MCF 10A (cell line): ENCODE measurements around the gene PRTG. TPM values are rescaled to one million over a fixed set of nuclear protein-coding genes. Genes with fewer than 3 reads are reported as not detected.

Experiments used
- BruUV-seq: library from RNA; stranded (reverse); fragments of 400-500 nt; replicated peaks from 2 replicates; lab custom pipeline; 2021; lab: Mats Ljungman, UMichigan
- CTCF ChIA-PET: fragments of 300-600 bp; sonication (Branson Sonifier 250); formaldehyde crosslinking; extraction: SDS; loops from one replicate; lab custom pipeline; 2021; ENCODE audit warnings: antibody characterized with exemption, inconsistent platforms; lab: Yijun Ruan, JAX
- POLR2A ChIA-PET: fragments of 300-600, 350-650 bp; sonication (Branson Sonifier 250); formaldehyde crosslinking; extraction: SDS; loops from one replicate; lab custom pipeline; 2020; ENCODE audit warnings: antibody characterized with exemption, inconsistent platforms; lab: Yijun Ruan, JAX
- DNase-seq: peaks from one replicate; pipeline ENCODE4 v3.0.0-alpha.2; 2018; ENCODE audit not compliant: unreplicated experiment
- H3K27ac Mint-ChIP-seq: one replicate; pipeline ENCODE4 v1.8.0; 2022; ENCODE audit warnings: mild to moderate bottlenecking, low read depth, mixed read lengths; ENCODE audit not compliant: unreplicated experiment
- H3K27me3 Mint-ChIP-seq: one replicate; pipeline ENCODE4 v1.8.0; 2022; ENCODE audit warnings: mixed read lengths; ENCODE audit not compliant: insufficient read depth, unreplicated experiment
- H3K36me3 Mint-ChIP-seq: one replicate; pipeline ENCODE4 v1.8.0; 2022; ENCODE audit warnings: mild to moderate bottlenecking, moderate library complexity, mixed read lengths; ENCODE audit not compliant: insufficient read depth, unreplicated experiment
- H3K4me1 Mint-ChIP-seq: one replicate; pipeline ENCODE4 v1.8.0; 2022; ENCODE audit warnings: mixed read lengths; ENCODE audit not compliant: insufficient read depth, unreplicated experiment
- H3K4me3 Mint-ChIP-seq: one replicate; pipeline ENCODE4 v1.8.0; 2022; ENCODE audit warnings: mild to moderate bottlenecking, moderate library complexity, mixed read lengths; ENCODE audit not compliant: unreplicated experiment
- H3K9me3 Mint-ChIP-seq: one replicate; pipeline ENCODE4 v1.8.0; 2022; ENCODE audit warnings: mixed read lengths; ENCODE audit not compliant: unreplicated experiment
- intact Hi-C: fragments of 100-400 bp; cut with micrococcal nuclease; formaldehyde crosslinking; loops from 2 replicates; pipeline ENCODE4 v1.14.1; 2022
- total RNA-seq: library from RNA; stranded (reverse); gene quantifications from 2 replicates; pipeline ENCODE4 v1.2.3, GENCODE V29; 2022
- TF ChIP-seq, protein P1 (sequence below): fragments of 200-600 bp; IDR thresholded peaks from one replicate; pipeline ENCODE4 v1.8.0; 2022; ENCODE audit warnings: antibody characterized with exemption, mild to moderate bottlenecking; ENCODE audit not compliant: unreplicated experiment

PRTG gene
- total RNA-seq, 1 experiment from 2014 or later: 3.5 TPM

DNA sequence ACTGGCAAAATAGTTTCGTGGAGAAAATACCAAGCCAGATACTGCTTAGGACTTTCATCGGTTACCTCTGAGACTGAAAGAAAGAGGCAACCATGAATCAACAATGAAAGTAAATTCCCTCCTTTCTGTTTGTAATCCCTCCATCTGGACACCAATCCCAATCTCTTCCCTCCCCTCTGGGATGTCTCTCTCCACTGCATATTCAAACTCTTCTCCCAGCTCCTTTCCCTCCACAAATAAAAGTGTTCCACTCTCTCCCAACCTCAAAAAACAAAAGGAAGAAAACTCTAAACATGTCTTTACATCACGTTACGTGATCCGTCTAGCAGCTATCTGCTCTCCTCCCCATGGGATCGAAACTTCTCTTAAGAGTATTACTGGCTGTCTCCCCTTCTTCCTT is 55.2 kb downstream of the PRTG start:
- H3K4me1 Mint-ChIP-seq: peaks cover 5% of the 10 kb centered on the region
- TF ChIP-seq, protein P1, sequence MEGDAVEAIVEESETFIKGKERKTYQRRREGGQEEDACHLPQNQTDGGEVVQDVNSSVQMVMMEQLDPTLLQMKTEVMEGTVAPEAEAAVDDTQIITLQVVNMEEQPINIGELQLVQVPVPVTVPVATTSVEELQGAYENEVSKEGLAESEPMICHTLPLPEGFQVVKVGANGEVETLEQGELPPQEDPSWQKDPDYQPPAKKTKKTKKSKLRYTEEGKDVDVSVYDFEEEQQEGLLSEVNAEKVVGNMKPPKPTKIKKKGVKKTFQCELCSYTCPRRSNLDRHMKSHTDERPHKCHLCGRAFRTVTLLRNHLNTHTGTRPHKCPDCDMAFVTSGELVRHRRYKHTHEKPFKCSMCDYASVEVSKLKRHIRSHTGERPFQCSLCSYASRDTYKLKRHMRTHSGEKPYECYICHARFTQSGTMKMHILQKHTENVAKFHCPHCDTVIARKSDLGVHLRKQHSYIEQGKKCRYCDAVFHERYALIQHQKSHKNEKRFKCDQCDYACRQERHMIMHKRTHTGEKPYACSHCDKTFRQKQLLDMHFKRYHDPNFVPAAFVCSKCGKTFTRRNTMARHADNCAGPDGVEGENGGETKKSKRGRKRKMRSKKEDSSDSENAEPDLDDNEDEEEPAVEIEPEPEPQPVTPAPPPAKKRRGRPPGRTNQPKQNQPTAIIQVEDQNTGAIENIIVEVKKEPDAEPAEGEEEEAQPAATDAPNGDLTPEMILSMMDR: no peak
- H3K27me3 Mint-ChIP-seq: no peaks in the 10 kb centered on the region
- H3K36me3 Mint-ChIP-seq: no peaks in the 10 kb centered on the region
- H3K27ac Mint-ChIP-seq: no peak overlapping the region
- no peak overlapping the region for H3K4me3 Mint-ChIP-seq
- DNase-seq: no peak
- H3K9me3 Mint-ChIP-seq: no peaks in the 10 kb centered on the region
- no TSS peak for BruUV-seq
- CTCF ChIA-PET: no interaction called here
- POLR2A ChIA-PET: interaction anchor here (0.6 kb wide), 1 partner anchor 1403 kb away, joined by 3 read pairs; no protein-coding TSS in a partner anchor
- intact Hi-C loops: no loop called here

- intact Hi-C loops: no loop called here
- POLR2A ChIA-PET: interaction anchor here (0.8 kb wide), 1 partner anchor 71 kb away, joined by 3 read pairs; no protein-coding TSS in a partner anchor
- DNase-seq: peak; percentile 56
- TF ChIP-seq, protein P1: no peak
- Mint-ChIP-seq H3K27me3 (no peaks in the 10 kb centered on the region), H3K27ac (no peak overlapping the region), H3K4me1 (peaks cover 5% of the 10 kb centered on the region), H3K36me3 (no peaks in the 10 kb centered on the region), H3K9me3 (no peaks in the 10 kb centered on the region), H3K4me3 (no peak overlapping the region)
- BruUV-seq: no TSS peak
- CTCF ChIA-PET: interaction anchor here (1.2 kb wide), 1 partner anchor 63 kb away, joined by 3 read pairs; no protein-coding TSS in a partner anchor
These were observed 57.7 kb downstream of the PRTG start for GRCh38 chr15:55685286-55685685.

DNA sequence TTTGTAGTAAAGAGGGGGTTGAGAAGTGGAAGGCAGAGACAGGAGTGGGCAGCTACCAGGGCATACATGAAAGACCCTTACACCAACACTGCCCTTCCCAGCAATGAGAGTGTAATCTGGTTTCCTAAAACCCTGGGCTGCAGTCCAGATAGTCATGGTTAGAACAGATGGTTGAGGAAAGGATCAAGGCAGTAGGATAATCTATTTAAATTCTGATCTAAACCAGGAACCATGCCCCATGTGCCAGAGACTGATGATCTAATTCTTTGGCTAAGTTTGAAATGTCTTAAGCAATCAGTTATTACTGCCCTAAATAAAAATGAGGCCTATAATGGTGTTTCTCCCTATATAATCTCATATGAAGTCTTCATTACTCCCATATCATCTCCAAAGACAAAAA is 59.6 kb downstream of the PRTG start:
- ChIA-PET POLR2A (no interaction called here), CTCF (no interaction called here)
- Mint-ChIP-seq H3K9me3 (no peaks in the 10 kb centered on the region), H3K36me3 (no peaks in the 10 kb centered on the region), H3K4me1 (peaks cover 5% of the 10 kb centered on the region), H3K27ac (no peak overlapping the region), H3K27me3 (no peaks in the 10 kb centered on the region), H3K4me3 (no peak overlapping the region)
- peak; percentile 62 for DNase-seq
- BruUV-seq: no TSS peak
- intact Hi-C loops: no loop called here
- TF ChIP-seq, protein P1: no peak

DNA sequence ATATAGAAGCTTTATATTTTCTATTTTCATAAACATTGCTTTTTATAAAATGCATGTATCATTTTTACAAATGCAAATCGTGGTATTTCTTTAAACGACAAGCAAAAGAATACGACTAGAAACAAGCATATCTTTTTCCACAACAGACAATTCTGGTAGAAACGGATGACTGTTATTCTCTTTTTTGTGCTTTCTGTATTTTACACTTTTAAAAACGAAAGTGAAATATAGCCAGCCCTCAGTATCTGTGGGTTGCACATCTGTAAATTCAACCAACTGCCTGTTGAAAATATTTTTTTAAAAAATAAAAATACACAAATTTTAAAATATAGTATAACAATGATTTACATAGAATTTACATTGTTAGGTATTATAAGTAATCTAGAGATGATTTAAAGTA is 61.3 kb downstream of the PRTG start:
- no peak for DNase-seq
- intact Hi-C loops: no loop called here
- TF ChIP-seq, protein P1: no peak
- ChIA-PET POLR2A (interaction anchor here (0.6 kb wide), 1 partner anchor 114 kb away, joined by 3 read pairs; no protein-coding TSS in a partner anchor), CTCF (no interaction called here)
- no TSS peak for BruUV-seq
- no peak overlapping the region for H3K27ac Mint-ChIP-seq
- H3K4me1 Mint-ChIP-seq: peaks cover 5% of the 10 kb centered on the region
- no peak overlapping the region for H3K4me3 Mint-ChIP-seq
- no peaks in the 10 kb centered on the region for H3K27me3 Mint-ChIP-seq
- no peaks in the 10 kb centered on the region for H3K36me3 Mint-ChIP-seq
- no peaks in the 10 kb centered on the region for H3K9me3 Mint-ChIP-seq
